ENCODE measurements around the gene FXYD7.

Gene FXYD7

DNA sequence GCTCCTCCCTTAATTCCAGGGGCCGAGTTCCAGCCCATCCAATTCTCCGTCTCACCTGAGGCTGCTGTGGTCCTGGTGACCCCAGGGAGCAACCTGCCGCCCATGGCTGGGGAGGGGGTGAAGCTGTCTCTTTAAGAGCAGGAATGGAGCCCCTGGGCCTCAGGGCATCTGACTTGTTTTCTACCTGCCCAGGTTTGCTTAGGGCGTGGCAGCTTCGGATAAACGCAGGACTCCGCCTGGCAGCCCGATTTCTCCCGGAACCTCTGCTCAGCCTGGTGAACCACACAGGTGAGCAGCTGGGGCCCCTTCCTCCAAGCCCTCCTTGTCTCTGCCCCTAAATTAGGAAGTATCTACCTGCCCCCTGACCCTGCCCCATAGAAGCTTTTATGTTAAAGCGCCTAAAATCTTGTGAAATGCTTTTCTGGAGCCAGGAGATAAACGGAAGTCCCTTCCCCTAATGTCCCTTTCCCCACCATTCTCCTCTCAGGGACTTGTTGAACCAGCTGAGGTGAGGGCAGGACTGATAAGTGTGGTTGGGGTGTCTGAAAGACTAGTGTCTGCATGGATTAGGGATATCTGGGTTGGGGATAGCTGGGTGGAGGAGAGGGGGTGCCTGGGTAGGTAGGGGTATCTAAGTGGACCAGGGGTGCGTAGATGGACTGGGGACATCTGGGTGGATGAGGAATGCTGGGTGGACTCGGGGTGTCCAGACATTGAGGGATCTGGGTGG lies 26.8 kb upstream of the FXYD7 start:
- TF ChIP-seq, protein P1, sequence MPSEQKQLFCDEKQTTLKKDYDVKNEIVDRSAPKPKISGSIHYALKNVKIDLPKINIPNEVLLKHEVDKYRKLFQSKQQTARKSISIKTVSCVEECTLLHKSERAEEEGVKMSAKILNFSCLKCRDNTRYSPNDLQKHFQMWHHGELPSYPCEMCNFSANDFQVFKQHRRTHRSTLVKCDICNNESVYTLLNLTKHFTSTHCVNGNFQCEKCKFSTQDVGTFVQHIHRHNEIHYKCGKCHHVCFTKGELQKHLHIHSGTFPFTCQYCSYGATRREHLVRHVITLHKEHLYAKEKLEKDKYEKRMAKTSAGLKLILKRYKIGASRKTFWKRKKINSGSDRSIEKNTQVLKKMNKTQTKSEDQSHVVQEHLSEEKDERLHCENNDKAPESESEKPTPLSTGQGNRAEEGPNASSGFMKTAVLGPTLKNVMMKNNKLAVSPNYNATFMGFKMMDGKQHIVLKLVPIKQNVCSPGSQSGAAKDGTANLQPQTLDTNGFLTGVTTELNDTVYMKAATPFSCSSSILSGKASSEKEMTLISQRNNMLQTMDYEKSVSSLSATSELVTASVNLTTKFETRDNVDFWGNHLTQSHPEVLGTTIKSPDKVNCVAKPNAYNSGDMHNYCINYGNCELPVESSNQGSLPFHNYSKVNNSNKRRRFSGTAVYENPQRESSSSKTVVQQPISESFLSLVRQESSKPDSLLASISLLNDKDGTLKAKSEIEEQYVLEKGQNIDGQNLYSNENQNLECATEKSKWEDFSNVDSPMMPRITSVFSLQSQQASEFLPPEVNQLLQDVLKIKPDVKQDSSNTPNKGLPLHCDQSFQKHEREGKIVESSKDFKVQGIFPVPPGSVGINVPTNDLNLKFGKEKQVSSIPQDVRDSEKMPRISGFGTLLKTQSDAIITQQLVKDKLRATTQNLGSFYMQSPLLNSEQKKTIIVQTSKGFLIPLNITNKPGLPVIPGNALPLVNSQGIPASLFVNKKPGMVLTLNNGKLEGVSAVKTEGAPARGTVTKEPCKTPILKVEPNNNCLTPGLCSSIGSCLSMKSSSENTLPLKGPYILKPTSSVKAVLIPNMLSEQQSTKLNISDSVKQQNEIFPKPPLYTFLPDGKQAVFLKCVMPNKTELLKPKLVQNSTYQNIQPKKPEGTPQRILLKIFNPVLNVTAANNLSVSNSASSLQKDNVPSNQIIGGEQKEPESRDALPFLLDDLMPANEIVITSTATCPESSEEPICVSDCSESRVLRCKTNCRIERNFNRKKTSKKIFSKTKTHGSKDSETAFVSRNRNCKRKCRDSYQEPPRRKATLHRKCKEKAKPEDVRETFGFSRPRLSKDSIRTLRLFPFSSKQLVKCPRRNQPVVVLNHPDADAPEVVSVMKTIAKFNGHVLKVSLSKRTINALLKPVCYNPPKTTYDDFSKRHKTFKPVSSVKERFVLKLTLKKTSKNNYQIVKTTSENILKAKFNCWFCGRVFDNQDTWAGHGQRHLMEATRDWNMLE (tag by site-specific recombination; conservative IDR thresholded peaks at IDR 0.05; ENCODE audit: low read depth): no peak
- TF ChIP-seq, protein P2, sequence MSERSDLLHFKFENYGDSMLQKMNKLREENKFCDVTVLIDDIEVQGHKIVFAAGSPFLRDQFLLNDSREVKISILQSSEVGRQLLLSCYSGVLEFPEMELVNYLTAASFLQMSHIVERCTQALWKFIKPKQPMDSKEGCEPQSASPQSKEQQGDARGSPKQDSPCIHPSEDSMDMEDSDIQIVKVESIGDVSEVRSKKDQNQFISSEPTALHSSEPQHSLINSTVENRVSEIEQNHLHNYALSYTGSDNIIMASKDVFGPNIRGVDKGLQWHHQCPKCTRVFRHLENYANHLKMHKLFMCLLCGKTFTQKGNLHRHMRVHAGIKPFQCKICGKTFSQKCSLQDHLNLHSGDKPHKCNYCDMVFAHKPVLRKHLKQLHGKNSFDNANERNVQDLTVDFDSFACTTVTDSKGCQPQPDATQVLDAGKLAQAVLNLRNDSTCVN (tag by site-specific recombination; optimal IDR thresholded peaks at IDR 0.05): peak; percentile 2
- TF ChIP-seq, protein P3, sequence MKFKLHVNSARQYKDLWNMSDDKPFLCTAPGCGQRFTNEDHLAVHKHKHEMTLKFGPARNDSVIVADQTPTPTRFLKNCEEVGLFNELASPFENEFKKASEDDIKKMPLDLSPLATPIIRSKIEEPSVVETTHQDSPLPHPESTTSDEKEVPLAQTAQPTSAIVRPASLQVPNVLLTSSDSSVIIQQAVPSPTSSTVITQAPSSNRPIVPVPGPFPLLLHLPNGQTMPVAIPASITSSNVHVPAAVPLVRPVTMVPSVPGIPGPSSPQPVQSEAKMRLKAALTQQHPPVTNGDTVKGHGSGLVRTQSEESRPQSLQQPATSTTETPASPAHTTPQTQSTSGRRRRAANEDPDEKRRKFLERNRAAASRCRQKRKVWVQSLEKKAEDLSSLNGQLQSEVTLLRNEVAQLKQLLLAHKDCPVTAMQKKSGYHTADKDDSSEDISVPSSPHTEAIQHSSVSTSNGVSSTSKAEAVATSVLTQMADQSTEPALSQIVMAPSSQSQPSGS (tag by site-specific recombination; IDR thresholded peaks at IDR 0.05; ENCODE audit: low read depth): no peak
- TF ChIP-seq, protein P4, sequence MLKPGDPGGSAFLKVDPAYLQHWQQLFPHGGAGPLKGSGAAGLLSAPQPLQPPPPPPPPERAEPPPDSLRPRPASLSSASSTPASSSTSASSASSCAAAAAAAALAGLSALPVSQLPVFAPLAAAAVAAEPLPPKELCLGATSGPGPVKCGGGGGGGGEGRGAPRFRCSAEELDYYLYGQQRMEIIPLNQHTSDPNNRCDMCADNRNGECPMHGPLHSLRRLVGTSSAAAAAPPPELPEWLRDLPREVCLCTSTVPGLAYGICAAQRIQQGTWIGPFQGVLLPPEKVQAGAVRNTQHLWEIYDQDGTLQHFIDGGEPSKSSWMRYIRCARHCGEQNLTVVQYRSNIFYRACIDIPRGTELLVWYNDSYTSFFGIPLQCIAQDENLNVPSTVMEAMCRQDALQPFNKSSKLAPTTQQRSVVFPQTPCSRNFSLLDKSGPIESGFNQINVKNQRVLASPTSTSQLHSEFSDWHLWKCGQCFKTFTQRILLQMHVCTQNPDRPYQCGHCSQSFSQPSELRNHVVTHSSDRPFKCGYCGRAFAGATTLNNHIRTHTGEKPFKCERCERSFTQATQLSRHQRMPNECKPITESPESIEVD (tag by site-specific recombination; IDR thresholded peaks at IDR 0.05): no peak
- TF ChIP-seq ZNF19 (tag by site-specific recombination; IDR thresholded peaks at IDR 0.05; ENCODE audit: low read depth): no peak
- TF ChIP-seq ZBTB1 (tag by site-specific recombination; IDR thresholded peaks at IDR 0.05): no peak
- no peak for TF ChIP-seq SP3 (tag by site-specific recombination; IDR thresholded peaks at IDR 0.05)
- TF ChIP-seq SCRT2 (tag by site-specific recombination; IDR thresholded peaks at IDR 0.05): peak; percentile 81
- TF ChIP-seq ZBTB21 (tag by site-specific recombination; IDR thresholded peaks at IDR 0.05): no peak
- TF ChIP-seq, protein P5, sequence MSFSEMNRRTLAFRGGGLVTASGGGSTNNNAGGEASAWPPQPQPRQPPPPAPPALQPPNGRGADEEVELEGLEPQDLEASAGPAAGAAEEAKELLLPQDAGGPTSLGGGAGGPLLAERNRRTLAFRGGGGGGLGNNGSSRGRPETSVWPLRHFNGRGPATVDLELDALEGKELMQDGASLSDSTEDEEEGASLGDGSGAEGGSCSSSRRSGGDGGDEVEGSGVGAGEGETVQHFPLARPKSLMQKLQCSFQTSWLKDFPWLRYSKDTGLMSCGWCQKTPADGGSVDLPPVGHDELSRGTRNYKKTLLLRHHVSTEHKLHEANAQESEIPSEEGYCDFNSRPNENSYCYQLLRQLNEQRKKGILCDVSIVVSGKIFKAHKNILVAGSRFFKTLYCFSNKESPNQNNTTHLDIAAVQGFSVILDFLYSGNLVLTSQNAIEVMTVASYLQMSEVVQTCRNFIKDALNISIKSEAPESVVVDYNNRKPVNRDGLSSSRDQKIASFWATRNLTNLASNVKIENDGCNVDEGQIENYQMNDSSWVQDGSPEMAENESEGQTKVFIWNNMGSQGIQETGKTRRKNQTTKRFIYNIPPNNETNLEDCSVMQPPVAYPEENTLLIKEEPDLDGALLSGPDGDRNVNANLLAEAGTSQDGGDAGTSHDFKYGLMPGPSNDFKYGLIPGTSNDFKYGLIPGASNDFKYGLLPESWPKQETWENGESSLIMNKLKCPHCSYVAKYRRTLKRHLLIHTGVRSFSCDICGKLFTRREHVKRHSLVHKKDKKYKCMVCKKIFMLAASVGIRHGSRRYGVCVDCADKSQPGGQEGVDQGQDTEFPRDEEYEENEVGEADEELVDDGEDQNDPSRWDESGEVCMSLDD (tag by site-specific recombination; IDR thresholded peaks at IDR 0.05): peak; percentile 14; the same call in 1 of the 2 replicates
- Histone ChIP-seq H3K9me3 (ENCODE audit: control insufficient read depth, insufficient read depth, low read depth, low read length) (no peaks in the 10 kb centered on the region), H3K4me3 (ENCODE audit: low read depth, low read length) (no peak overlapping the region), H3K36me3 (ENCODE audit: control insufficient read depth in 2 of 2, insufficient read depth in 1 of 2, low read length in 2 of 2) (no peaks in the 10 kb centered on the region; a peak in 1 of 3 replicates), H3K4me1 (ENCODE audit: control insufficient read depth, insufficient read depth, low read length) (peaks cover 2% of the 10 kb centered on the region; the same call in 1 of the 2 replicates), H3K27ac (ENCODE audit: extremely low read depth, low read depth, low read length) (no peak overlapping the region)
- ChIA-PET POLR2A (interaction anchor here (1.0 kb wide), 1 partner anchor 21 kb away, joined by 3 read pairs; no protein-coding TSS in a partner anchor), CTCF (interaction anchor here (0.6 to 6.9 kb wide), 21 partner anchors 8 to 144 kb away, joined by 3 to 101 read pairs (median 4); partner anchors contain the start of genes FXYD7 and LGI4)
